ENCODE data around the gene UXT. TPM values are rescaled to one million over a fixed set of nuclear protein-coding genes. Genes with fewer than 3 reads are reported as not detected.

UXT gene
- total and polyA plus RNA-seq, 9 of the 15 experiments (the other 6 are each of a cell fraction or from before 2014, with no cell fraction given), result 141 to 300 (median 204) TPM

DNA sequence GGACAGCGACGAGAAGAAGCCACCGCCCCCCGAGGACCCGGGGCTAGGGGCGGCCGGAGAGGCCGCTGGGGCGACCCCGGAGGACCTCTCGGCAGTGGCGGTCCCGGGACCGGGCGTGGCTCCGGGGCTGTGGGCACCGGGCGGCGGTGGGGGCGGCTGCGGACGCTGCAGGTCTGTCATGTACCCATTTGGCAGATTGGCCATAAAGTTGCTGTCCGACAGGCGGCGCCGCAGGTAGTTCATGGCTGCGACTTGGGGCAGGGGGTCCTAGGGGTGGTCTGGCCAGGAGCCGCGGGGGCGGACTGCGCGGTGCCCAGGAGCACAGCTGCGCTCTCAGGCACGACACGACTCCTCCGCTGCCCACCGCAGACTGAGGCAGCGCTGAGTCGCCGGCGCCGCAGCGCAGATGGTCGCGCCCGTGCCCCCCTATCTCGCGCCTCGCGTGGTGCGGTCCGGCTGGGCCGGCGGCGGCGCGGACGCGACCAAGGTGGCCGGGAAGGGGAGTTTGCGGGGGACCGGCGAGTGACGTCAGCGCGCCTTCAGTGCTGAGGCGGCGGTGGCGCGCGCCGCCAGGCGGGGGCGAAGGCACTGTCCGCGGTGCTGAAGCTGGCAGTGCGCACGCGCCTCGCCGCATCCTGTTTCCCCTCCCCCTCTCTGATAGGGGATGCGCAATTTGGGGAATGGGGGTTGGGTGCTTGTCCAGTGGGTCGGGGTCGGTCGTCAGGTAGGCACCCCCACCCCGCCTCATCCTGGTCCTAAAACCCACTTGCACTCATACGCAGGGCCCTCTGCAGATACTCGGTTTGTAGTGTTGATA is 39.3 kb downstream of the UXT start, which contains the start of gene SYN1 (continued):
- TF ChIP-seq NRF1 (conservative IDR thresholded peaks at IDR 0.05 in 1 of 2, IDR thresholded peaks at IDR 0.05 in 1 of 2), result peak; percentile 91 to 93
- no peak for TF ChIP-seq PURB (CRISPR knock-in tag; IDR thresholded peaks at IDR 0.05; ENCODE audit: low read depth)
- peak; percentile 100 for TF ChIP-seq ATF7 (IDR thresholded peaks at IDR 0.05)
- TF ChIP-seq, protein P1, sequence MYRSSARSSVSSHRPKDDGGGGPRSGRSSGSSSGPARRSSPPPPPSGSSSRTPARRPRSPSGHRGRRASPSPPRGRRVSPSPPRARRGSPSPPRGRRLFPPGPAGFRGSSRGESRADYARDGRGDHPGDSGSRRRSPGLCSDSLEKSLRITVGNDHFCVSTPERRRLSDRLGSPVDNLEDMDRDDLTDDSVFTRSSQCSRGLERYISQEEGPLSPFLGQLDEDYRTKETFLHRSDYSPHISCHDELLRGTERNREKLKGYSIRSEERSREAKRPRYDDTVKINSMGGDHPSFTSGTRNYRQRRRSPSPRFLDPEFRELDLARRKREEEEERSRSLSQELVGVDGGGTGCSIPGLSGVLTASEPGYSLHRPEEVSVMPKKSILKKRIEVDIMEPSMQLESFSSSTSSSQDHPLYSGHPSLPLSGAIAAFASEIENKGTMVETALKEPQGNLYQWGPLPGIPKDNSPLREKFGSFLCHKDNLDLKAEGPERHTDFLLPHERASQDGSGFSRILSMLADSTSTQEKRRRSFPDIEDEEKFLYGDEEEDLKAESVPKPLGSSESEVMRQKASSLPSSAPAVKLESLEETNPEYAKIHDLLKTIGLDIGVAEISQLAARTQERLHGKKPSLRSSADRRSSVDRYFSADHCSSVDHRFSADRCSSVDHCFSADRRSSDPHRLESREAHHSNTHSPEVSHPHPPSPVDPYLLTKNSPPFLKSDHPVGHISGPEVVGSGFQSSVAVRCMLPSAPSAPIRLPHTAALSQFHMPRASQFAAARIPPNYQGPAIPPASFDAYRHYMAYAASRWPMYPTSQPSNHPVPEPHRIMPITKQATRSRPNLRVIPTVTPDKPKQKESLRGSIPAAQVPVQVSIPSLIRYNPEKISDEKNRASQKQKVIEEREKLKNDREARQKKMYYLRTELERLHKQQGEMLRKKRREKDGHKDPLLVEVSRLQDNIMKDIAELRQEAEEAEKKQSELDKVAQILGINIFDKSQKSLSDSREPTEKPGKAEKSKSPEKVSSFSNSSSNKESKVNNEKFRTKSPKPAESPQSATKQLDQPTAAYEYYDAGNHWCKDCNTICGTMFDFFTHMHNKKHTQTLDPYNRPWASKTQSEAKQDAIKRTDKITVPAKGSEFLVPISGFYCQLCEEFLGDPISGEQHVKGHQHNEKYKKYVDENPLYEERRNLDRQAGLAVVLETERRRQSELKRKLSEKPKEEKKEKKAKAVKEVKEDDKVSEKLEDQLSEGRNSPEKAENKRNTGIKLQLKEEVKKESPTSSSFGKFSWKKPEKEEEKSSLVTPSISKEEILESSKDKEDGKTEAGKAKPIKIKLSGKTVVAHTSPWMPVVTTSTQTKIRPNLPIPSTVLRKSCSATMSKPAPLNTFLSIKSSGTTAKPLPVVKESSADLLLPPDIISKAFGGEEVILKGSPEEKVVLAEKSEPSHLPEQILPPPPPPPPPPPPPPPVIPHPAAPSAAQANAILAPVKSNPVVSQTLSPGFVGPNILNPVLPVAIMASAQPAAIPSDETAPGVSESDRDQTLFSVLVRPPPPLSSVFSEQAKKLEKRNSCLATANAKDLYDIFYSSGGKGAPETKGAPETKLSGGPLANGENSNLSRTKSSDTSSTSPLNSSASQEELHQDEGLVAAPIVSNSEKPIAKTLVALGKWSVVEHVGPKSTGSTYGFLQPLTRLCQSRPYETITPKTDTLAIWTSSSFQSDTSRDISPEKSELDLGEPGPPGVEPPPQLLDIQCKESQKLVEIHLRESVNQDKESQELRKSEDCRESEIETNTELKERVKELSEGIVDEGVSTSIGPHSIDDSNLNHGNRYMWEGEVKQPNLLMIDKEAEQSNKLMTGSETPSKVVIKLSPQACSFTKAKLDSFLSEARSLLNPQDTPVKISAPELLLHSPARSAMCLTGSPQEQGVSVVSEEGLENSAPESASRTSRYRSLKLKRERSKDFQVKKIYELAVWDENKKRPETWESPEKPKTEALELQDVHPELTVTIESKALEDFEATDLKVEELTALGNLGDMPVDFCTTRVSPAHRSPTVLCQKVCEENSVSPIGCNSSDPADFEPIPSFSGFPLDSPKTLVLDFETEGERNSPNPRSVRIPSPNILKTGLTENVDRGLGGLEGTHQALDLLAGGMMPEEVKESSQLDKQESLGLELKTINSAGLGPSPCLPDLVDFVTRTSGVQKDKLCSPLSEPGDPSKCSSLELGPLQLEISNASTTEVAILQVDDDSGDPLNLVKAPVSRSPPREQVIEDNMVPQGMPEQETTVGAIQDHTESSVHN (IDR thresholded peaks at IDR 0.05; ENCODE audit: borderline replicate concordance in 1 of 2, low read depth in 1 of 2), result no peak
- no peak for TF ChIP-seq ZNF347 (CRISPR knock-in tag; IDR thresholded peaks at IDR 0.05; ENCODE audit: low read depth)
- TF ChIP-seq CBX5 (IDR thresholded peaks at IDR 0.05; ENCODE audit: borderline replicate concordance, low read depth), result no peak
- peak; percentile 38; the same call in 1 of the 2 replicates for TF ChIP-seq RBFOX2 (IDR thresholded peaks at IDR 0.05; ENCODE audit: low read depth, low read length)
- TF ChIP-seq SMAD4 (CRISPR knock-in tag; conservative IDR thresholded peaks at IDR 0.05), result peak; percentile 82
- TF ChIP-seq, protein P2, sequence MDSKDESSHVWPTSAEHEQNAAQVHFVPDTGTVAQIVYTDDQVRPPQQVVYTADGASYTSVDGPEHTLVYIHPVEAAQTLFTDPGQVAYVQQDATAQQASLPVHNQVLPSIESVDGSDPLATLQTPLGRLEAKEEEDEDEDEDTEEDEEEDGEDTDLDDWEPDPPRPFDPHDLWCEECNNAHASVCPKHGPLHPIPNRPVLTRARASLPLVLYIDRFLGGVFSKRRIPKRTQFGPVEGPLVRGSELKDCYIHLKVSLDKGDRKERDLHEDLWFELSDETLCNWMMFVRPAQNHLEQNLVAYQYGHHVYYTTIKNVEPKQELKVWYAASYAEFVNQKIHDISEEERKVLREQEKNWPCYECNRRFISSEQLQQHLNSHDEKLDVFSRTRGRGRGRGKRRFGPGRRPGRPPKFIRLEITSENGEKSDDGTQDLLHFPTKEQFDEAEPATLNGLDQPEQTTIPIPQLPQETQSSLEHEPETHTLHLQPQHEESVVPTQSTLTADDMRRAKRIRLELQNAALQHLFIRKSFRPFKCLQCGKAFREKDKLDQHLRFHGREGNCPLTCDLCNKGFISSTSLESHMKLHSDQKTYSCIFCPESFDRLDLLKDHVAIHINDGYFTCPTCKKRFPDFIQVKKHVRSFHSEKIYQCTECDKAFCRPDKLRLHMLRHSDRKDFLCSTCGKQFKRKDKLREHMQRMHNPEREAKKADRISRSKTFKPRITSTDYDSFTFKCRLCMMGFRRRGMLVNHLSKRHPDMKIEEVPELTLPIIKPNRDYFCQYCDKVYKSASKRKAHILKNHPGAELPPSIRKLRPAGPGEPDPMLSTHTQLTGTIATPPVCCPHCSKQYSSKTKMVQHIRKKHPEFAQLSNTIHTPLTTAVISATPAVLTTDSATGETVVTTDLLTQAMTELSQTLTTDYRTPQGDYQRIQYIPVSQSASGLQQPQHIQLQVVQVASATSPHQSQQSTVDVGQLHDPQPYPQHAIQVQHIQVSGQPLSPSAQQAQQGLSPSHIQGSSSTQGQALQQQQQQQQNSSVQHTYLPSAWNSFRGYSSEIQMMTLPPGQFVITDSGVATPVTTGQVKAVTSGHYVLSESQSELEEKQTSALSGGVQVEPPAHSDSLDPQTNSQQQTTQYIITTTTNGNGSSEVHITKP (IDR thresholded peaks at IDR 0.05; ENCODE audit: partially characterized antibody), result peak; percentile 99
- peak; percentile 76; the same call in 1 of the 2 replicates for TF ChIP-seq ZNF263 (CRISPR knock-in tag; IDR thresholded peaks at IDR 0.05; ENCODE audit: borderline replicate concordance)
- TF ChIP-seq TEAD4 (IDR thresholded peaks at IDR 0.05; ENCODE audit: low read length), result no peak
- TF ChIP-seq TEAD4 (CRISPR knock-in tag; IDR thresholded peaks at IDR 0.05; ENCODE audit: borderline replicate concordance), result no peak; the same call in 1 of the 2 replicates
- TF ChIP-seq, protein P3, sequence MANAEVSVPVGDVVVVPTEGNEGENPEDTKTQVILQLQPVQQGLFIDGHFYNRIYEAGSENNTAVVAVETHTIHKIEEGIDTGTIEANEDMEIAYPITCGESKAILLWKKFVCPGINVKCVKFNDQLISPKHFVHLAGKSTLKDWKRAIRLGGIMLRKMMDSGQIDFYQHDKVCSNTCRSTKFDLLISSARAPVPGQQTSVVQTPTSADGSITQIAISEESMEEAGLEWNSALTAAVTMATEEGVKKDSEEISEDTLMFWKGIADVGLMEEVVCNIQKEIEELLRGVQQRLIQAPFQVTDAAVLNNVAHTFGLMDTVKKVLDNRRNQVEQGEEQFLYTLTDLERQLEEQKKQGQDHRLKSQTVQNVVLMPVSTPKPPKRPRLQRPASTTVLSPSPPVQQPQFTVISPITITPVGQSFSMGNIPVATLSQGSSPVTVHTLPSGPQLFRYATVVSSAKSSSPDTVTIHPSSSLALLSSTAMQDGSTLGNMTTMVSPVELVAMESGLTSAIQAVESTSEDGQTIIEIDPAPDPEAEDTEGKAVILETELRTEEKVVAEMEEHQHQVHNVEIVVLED (CRISPR knock-in tag; IDR thresholded peaks at IDR 0.05), result peak; percentile 92
